AG04450 (cell line): ENCODE data around the gene ANKRD55. TPM values are rescaled to one million over a fixed set of nuclear protein-coding genes. Genes with fewer than 3 reads are reported as not detected.

Experiments
- CTCF ChIA-PET: fragments of 300-600, 350-600 bp; formaldehyde crosslinking; extraction: SDS; loops from one replicate; lab custom pipeline; 2022; ENCODE audit warnings: antibody characterized with exemption, inconsistent platforms; lab: Charles Lee
- POLR2A ChIA-PET: fragments of 350-600 bp; formaldehyde crosslinking; extraction: SDS; loops from one replicate; lab custom pipeline; 2021; ENCODE audit warnings: antibody characterized with exemption, inconsistent platforms; lab: Yijun Ruan, JAX
- DNase-seq: peaks from one replicate; pipeline ENCODE4 v3.0.0-alpha.2; 2011; ENCODE audit warnings: low read depth, low spot score
- H3K27ac ChIP-seq: one replicate; pipeline ENCODE4 v1.5.1; 2012; ENCODE audit warnings: low read depth, low read length, control low read depth
- H3K27me3 ChIP-seq: one replicate; pipeline ENCODE4 v1.6.0; 2012; ENCODE audit warnings: low read length; ENCODE audit not compliant: control insufficient read depth, insufficient read depth
- H3K4me3 ChIP-seq: 2 replicates; pipeline ENCODE4 v1.5.1; 2011; ENCODE audit warnings: mild to moderate bottlenecking, low read depth, low read length, control low read depth
- H3K9me3 ChIP-seq: 2 replicates; pipeline ENCODE4 v1.5.1; 2012; ENCODE audit warnings: low read length; ENCODE audit not compliant: control insufficient read depth, insufficient read depth
- polyA plus RNA-seq: library from polyadenylated mRNA; depleted of rRNA; stranded (reverse); fragments of >200 nt; gene quantifications from 2 replicates; pipeline ENCODE4 v1.2.3, GENCODE V29; 2011
- TF ChIP-seq, protein P1 (sequence below): IDR thresholded peaks from 2 replicates; pipeline ENCODE4 v1.5.1; 2011; ENCODE audit warnings: low read depth, low read length, control low read depth, inconsistent platforms

ANKRD55 gene
- polyA plus RNA-seq, 1 experiment: not detected

DNA sequence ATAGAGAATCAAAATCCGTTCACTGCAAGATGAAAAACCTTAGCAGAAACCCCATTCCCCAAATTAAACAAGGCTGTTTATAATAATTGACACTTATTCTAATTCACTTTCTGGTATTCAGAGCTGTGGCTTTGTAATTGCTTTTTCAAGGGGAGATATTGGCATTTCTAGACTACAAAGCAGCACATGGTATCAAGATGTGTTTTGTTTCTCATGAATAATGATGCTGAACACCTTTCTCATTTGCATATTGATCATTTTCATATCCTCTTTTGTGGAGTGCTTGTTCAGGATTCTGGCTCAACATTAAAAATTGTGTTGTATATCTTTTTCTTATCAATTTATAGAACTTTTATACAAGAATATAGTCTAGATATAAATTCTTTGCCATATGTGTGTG is 22.4 kb upstream of the ANKRD55 start:
- CTCF ChIA-PET: no interaction called here

DNA sequence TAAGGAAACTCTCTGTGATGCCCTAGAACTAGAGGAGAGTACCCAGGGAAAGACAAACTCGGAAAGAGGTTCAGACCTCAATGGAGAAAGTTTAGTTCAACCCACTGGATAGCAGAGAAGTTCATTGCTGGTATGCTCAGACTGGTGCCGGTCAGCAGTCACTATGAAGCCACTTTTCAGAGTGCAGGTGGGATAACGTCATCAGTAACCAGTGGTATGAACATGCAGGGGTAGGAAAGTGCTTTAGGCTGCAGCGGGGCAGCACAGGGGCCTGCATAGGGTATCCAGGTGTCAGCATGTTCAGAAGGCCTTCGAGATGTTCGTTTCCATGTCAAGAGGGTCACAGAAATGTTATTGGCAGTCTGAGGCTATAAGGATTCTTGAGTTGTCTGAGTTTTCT is 20.8 kb upstream of the ANKRD55 start:
- POLR2A ChIA-PET: no interaction called here
- H3K27me3 ChIP-seq: no peaks in the 10 kb centered on the region
- TF ChIP-seq, protein P1, sequence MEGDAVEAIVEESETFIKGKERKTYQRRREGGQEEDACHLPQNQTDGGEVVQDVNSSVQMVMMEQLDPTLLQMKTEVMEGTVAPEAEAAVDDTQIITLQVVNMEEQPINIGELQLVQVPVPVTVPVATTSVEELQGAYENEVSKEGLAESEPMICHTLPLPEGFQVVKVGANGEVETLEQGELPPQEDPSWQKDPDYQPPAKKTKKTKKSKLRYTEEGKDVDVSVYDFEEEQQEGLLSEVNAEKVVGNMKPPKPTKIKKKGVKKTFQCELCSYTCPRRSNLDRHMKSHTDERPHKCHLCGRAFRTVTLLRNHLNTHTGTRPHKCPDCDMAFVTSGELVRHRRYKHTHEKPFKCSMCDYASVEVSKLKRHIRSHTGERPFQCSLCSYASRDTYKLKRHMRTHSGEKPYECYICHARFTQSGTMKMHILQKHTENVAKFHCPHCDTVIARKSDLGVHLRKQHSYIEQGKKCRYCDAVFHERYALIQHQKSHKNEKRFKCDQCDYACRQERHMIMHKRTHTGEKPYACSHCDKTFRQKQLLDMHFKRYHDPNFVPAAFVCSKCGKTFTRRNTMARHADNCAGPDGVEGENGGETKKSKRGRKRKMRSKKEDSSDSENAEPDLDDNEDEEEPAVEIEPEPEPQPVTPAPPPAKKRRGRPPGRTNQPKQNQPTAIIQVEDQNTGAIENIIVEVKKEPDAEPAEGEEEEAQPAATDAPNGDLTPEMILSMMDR: no peak

More for the DNA sequence above, 22.4 kb upstream of the ANKRD55 start:
- TF ChIP-seq, protein P1: no peak
- POLR2A ChIA-PET: no interaction called here
- H3K27ac ChIP-seq: no peak overlapping the region
- DNase-seq: no peak
- H3K4me3 ChIP-seq: no peak overlapping the region
- peaks cover 3% of the 10 kb centered on the region; the same call in 1 of the 2 replicates for H3K9me3 ChIP-seq
- H3K27me3 ChIP-seq: no peaks in the 10 kb centered on the region

DNA sequence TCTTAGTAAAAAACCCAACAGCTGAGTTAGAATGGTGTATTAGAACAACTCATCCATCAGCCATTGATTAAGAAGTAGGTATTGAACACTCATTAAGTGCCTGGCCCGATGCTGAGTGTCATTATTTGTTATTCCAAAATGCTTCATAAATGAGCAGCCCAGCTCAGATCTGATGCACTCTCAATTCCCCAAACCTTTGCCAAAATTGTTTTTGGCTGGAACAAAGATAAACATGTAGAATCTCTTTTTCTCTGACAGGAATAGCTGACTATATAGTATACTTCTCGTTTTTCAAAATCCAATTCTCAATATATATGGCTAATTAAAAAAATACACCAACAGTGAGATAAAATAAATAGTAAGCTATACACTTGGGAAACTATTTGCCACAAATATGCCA is 20.0 kb upstream of the ANKRD55 start:
- DNase-seq: no peak
- no peaks in the 10 kb centered on the region for H3K27me3 ChIP-seq
- ChIA-PET POLR2A (no interaction called here), CTCF (interaction anchor here (0.6 to 1.0 kb wide), 3 partner anchors 161 to 317 kb away, joined by 3 to 5 read pairs (median 3); no protein-coding TSS in a partner anchor)
- TF ChIP-seq, protein P1: no peak
- peaks cover 6% of the 10 kb centered on the region for H3K9me3 ChIP-seq
- no peak overlapping the region for H3K4me3 ChIP-seq
- no peak overlapping the region for H3K27ac ChIP-seq

More for the DNA sequence above, 20.8 kb upstream of the ANKRD55 start:
- Histone ChIP-seq H3K9me3 (peaks cover 6% of the 10 kb centered on the region), H3K4me3 (no peak overlapping the region), H3K27ac (no peak overlapping the region)
- CTCF ChIA-PET: interaction anchor here (0.6 kb wide), 2 partner anchors 161 to 317 kb away, joined by 3 to 5 read pairs; no protein-coding TSS in a partner anchor
- DNase-seq: no peak

DNA sequence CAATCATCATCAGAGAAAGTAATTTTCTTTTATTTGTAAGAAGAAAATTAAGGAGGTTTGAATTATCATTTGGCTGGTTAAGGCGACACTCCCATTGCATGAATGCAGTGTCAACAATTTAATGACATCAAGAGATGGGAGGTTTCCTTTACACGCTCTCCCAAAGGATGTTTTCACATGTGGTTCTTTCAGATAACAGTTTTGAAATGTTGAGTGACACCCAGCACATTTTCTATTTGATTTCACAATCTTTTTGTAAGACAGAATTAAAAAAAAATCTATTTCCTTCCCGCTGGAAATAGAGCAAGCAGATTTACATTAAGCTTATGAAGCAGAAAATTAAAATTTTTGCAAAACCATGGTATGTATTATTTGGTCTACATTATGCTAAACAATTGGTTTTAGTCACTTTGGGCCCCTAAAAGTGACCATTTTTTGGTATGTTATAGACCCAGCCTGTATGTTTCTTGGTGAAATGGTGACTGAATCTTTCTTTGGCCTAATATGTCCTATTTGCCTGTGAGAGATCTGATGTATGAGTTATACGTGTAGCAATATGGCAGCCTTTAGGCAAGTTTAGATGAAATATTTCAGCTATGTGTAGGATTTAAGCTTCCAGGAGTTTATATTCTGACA is 18.9 kb upstream of the ANKRD55 start:
- ChIA-PET POLR2A (no interaction called here), CTCF (no interaction called here)
- TF ChIP-seq, protein P1: no peak
- no peaks in the 10 kb centered on the region for H3K27me3 ChIP-seq
- H3K27ac ChIP-seq: no peak overlapping the region
- peaks cover 5% of the 10 kb centered on the region; the same call in 1 of the 2 replicates for H3K9me3 ChIP-seq
- no peak for DNase-seq
- no peak overlapping the region for H3K4me3 ChIP-seq

DNA sequence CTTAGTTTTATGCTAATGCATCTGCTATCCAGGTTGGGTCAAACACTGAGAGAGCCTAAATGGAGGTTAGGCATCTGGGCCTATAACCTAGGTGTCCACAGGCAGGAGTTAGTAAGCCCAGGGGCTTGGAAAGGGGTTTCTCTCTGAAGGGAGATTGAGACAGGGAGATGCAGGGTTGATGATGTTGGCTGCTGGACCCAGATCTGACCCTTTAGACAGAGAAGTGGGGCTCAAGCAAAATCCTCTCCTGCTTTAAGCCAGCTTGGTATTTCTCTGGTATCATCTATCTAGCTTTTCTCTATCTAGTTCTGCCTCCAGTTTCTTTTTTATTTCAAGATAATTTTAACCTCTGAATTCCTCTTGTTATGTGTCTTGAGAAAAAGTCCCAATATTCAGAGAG is 18.3 kb upstream of the ANKRD55 start:
- H3K27me3 ChIP-seq: no peaks in the 10 kb centered on the region
- ChIA-PET CTCF (no interaction called here), POLR2A (no interaction called here)
- peaks cover 5% of the 10 kb centered on the region; the same call in 1 of the 2 replicates for H3K9me3 ChIP-seq
- H3K4me3 ChIP-seq: no peak overlapping the region
- DNase-seq: no peak
- TF ChIP-seq, protein P1: no peak
- H3K27ac ChIP-seq: no peak overlapping the region
